Stimulated activated CD8-positive, alpha-beta memory T cell treated with anti-CD3 and anti-CD28 coated beads, Interleukin-4, amount 100 ng/mL, for 1 hour (primary cell): ENCODE data around the gene ITPKC.

Experiments
- DNase-seq, 2 donors: peaks; one replicate each; pipeline ENCODE4 v3.0.0-alpha.2; 2020; ENCODE audit warnings: low read depth in 2 of 2, low spot score in 1 of 2

The ITPKC gene

DNA sequence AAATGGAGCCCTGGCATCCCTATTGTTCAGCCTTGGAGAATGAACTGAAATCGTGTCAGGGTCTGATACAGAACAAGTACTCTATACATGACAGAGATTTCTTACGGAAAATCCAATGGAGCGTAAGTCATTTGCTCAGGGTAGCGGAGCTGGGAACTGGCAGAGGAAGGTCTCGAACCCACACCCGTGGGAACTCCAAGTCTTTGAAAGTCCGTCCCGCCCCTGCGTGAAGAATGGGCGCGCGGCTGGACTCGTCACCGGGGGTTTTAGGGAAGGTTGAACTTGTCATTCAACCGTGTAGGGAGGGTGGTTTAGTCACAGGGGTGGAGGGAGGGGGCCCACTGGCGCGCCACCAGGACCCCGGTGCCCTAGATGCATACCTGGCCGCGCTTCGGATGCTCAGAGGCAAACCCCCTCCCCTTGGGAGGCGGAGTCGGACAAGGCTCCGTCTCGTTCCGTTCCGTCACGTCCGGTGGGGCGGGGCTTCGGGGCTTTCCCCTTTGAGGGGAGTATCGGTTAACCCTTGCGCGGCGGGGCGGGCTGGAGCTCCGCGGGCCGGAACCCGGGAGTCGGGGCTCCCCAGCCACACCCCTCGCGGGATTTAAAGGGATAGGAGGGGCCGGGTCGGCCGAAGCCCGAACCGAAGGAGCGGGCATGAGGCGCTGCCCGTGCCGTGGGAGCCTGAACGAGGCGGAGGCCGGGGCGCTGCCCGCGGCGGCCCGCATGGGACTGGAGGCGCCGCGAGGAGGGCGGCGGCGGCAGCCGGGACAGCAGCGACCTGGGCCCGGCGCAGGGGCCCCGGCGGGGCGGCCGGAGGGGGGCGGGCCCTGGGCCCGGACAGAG lies at the start of gene ITPKC, which contains the start of gene COQ8B:
ITPKC (plus strand) TSS at position 631 of the 843 bp plus-strand sequence; CDS start at position 655, 24 bp downstream.
COQ8B (minus strand) TSS at position 405 of the 843 bp plus-strand sequence. CDS start 2,254 bp downstream, outside the sequence.
- DNase-seq, result peak; percentile 100

DNA sequence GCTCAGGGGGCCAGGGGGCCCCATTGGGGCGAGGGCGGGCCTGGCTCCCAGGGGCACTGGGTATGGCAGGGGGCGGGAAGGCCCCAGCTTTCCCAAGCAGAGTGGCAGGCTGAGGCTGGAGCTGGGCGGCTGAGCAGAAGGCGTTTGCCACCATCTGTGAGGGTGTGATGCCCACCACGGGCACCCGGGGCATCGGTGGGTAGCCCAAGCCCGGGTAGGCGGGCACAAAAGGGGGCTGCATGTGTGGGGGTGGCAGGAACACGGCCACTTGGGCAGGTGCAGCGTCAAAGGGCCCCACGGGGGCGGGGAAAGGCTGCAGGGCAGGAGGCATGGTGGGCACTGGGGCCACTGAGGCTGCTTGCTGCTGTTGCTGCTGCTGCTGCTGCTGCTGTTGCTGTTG lies 49.3 kb upstream of the ITPKC start:
- DNase-seq, result no peak

DNA sequence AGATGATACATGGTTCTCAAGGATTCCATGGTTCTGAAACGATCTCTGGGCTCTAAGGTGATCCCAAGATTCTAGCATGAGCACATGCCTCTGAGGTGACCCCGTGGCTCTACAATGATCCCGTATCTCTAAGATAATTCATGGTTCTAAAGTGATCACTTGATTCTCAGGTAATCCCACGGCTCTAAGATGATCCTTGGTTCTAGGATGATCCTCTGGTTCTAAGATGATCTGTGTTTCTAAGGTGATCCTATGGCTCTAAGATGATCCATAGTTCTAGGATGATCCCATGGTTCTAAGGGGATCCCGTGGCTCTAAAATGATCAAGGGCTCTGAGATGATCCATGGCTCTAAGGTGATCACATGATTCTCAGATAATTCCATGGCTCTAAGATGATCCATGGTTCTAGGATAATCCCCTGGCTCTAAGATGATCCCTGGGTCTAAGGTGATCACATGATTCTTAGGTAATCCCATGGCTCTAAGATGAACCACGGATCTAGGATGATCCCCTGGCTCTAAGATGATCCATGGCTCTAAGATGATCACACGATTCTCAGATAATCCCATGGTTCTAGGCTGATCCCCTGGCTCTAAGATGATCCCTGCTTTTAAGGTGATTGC lies 47.8 kb upstream of the ITPKC start:
- no peak for DNase-seq

DNA sequence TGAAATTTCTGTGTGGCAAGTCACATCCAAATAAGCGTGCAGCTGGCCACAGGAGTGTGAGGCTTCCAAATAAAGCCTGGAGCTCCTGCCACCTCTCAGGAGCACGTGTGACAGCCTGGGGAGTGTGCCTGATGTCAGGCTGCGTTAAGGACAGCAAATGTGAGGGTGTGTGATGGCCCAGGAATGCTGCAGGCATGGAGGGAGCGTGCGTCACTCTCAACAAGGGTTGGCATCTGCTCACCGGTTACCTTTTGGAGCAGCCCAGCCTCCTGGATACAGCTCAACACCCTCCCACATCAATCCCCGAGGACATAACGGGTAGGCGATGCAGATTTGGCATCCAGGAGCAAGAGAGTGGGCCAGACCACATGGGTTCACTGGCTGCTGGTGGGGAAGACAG lies 45.5 kb upstream of the ITPKC start:
- DNase-seq, result no peak

DNA sequence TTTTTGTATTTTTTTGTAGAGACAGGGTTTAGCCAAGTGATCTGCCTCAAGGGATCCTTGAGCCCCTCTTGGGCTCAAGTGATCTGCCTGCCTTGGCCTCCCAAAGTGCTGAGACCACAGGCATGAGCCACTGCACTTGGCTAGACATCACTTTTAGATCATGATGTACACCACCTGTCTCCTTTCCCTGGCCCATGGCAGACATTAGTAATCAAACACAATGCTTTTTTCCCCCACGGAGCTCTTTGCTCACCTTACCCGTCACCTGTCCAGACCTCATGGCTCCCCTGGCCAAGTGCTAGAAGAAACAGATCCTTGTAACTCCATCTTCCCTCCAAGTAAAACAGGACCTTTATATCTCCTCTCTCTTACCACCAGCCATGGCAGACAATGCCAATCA lies 44.9 kb upstream of the ITPKC start:
- no peak for DNase-seq

DNA sequence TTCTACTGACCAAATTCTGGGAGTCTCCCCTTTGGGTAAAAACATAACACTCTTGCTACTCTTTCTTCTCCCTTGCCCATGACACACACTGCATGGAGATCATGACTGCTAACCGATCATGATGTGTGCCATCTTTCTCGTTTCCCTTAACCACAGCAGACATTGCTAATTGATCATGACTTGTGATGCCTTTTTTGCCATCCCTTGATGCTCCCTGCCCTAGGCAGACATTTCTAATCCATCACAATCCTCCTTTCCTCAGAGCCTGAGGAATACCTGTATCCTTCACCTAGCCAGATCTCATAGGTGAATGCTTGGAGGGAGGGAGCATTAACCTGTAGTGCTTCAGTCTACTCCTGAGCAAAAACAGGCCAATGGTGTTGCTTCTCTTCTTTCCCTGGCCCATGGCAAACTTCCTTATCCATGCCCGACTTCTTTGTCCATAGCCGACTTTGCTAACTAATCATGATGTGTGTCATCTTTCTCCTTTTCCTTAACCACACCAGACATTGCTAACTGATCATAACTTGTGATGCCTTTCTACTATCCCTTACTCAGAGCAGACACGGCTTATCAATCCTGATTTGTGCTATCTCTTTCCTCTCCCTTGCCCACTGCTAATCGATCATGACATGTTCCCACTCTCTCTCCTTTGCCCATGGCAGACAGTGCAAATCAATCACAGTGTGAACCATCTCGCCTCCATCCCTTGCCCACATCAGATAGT lies 44.2 kb upstream of the ITPKC start:
- no peak for DNase-seq

DNA sequence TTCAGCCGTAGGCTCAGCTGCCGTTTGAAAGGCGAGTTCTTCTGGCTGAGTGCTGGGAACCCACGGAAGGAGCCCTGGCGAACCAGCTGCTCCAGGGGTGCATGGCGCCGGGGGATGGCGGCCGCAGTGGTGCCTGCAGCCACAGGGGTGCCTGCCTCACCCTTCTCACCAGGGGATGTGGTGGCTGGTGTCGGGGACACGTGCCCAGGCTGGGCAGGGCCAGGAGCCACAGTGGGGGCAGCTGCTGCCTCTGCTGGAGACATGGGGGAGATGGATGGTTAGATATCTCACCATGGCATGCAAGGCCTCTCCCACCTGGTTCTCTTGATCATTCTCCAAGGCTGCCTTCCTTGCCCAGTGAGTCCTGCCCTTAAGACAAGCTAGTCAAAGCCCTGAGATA lies 43.5 kb upstream of the ITPKC start:
- no peak for DNase-seq

DNA sequence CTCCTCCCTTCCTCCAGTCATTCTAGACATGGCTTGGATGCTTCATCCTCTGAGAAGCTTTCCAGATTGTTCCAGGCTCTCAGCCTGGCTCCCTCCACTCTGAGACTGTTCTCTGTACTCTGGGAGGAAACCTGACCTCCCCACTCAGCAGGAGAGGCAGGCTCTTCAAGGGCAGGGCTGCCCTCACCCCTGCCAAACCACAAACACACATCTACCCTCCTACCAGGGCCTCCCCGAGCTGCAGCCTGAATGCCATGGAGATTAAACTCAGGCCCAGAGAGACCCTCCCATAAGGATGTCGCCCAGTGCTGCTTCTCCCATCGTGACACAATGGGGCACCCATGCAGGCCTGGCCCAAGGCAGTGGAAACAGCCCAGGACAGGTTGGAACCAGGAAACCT lies 42.6 kb upstream of the ITPKC start:
- DNase-seq, result no peak

DNA sequence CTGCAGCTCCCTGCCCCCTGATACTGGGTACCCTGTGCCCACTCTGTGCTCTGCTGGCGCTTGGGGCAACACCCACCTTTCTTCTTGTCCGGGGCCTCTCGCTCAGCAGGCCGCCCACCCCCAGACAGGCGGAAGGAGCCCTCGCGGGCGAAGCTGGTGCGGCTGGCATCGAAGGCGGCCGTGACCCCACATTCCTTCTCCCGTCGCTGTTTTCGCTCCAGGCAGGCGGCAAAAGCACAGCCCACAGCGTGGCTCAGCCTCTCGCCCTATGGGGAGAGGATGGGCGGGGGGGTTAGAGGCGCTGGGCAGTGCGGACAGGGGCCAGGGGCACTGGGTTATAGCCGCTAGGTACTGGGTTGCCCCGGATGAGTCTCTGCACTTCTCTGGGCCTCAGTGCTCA lies 39.8 kb upstream of the ITPKC start:
- no peak for DNase-seq

DNA sequence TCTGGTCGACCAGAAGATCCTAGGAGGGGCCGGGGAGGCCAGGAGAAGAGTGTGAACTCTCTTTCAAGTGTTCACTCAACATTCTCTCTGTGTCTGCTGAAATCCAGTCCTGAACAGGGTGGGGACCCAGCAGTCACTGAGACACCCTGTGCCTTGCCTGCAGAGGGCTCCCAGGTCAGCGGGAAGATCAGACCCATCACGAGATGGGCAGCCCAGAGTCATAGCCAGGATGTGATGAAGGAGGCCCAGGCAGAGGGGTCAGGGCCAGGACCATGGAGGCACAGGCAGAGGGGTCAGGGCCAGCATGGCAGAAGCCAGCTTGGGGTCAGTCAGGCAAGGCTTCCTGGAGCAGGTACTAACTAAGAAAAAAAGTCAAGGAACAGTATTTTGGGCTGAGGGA lies 35.9 kb upstream of the ITPKC start:
- no peak for DNase-seq

DNA sequence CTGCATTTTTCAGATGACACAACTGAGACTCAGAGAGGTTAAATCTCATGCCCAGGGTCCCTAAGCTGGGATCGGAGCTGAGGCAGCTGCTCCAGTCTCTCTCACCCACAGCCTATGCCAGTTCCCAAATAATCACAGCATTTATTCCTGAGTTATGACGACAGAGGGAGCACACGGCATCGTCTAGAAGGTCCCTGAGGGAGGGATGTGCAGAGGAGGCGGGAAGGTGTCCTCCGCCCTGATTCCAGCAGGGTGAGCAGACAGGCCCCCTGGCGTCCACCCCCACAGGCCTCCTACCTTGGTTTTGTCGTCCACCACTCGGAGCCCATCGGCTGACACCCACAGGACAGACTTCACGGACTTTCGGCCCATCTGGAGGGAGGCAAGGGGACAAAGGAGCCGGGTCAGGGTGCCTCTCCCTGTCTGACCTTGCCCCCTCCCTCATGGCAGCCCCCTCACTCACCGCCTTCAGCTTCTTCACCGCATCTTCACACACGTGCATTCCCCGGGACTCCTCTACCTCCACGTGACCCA lies 34.4 kb upstream of the ITPKC start:
- DNase-seq, result no peak

DNA sequence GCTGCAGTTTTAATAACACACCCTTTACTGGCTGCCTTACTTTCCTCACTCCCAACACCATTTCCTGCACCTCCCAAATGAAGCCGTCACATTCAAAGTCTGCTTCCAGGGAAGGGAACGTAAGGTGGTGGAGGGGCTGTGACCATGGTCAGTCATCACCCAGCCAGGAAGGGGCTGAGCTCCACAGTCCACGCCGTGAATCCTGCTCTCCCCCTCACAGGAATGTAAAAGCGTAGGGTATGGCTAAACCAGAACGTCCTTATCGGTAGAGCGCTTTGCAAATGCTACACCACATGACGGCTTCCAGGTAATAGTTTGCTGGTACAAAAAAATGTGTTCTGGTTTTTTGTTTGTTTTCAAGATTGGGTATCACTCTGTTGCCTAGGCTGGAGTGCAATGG lies 33.5 kb upstream of the ITPKC start:
- no peak for DNase-seq

DNA sequence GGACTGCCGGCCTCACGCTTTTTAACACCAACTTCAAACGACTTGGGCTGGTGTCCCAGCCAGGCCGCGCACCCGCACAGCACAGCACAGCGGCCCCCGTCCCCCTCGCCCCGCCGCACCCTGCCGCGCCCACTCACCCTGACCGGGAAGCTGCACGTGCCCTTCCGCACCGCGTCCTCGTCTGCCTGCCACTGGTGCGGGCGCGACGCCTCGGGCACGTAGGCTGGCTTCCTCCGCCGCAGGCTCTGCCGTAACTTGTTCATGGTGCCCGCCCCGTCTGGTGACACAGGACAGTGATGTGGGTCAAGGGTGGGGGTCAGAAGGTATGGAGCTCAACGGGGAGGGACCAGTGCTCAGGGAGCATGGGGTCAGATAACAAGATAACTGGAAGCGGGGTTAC lies 32.6 kb upstream of the ITPKC start:
- DNase-seq, result no peak

DNA sequence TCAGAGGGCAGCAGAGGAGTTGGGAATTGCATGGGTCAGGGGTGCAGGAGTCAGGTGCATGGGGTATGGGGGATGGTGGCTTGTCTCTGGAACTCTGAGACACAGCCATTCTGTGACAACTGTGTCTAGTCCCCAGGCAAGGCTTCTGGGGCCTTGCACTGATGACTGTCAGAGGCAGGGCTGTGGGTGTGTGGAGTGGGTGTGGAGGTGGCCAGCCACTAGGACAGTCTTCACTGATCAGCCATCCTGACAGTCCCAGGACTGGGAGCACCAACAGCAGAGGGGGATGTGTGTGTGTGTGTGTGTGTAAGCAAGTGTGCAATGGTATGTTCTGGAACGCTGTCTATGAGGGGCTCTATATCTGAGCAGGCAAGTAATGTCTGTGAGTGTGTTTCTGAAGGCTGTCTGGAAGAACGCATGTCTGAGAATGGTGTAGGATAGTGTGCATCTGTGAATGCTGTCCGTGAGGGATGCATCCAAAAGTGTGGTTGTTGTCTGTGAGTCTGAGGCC lies 31.8 kb upstream of the ITPKC start:
- DNase-seq, result no peak

DNA sequence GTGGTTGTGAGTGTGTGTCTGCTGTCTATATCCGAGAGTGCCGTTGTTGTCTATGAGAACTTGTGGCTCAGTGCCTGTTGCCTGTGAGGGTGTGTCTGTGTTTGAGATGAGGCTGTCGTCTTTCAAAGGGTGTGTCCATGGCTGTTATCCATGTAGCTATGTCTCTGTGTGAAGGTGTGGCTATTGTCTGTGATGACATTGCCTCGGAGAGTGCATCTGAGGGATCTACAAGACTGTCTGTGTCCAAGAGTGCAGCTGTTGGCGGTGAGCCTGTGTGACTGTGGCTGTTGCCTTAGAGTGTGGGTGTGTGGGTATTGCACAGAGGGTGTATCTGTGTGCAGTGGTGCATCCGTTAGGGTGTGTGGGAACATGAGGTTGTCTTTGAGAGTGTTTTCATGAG lies 31.3 kb upstream of the ITPKC start:
- no peak for DNase-seq

DNA sequence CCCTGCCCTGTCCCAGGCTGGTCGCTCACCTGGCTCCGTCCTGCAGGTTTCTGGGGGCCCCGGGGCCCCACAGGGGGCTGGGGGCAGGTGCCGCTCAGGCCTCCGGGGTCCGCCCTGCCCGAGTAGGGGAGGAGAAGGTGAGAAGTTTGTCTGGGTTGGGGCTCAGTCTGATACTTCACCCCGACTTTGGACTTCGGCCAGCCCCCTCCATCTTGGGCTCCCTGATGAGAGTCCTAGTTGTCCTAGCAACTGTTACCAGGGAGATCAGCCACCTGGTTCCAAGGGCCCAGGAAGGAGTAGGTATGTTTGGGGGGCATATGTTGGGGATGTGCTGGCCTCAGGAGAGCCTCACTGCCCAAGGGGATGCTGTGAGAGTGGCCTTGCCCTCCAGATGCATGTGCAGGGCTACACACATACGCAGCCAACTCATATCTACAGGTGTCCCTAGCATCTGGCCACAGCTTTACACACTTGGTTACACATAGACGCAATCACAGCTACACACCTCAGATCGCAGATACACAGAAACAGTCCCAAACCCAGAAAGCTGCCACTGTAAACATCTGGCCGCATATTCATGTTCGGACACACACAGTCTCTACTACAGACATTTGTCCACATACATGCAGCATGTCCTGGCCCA lies 29.9 kb upstream of the ITPKC start:
- no peak for DNase-seq

DNA sequence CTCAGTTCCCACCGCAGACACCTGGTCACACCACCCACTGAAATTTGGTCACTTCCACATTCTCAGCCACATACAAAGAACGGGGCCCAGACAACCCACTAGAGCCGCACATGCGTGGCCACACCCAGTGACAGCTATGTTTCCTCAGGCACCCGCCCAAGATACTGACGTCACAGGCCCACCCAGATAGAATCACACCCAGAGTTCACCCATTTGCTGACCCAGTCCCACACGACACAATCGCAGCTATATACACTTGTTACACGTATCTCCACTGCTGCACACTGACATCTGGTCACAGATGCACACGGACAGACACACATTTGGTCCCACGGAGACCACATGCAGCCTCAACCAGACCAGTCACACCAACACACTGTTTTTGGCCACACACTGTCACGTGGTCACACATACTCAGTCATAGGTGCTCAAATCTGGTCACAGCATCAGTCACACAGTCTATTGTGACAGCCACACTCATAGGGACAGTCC lies 29.3 kb upstream of the ITPKC start:
- DNase-seq, result peak in 1 of 2 donors; percentile 15

DNA sequence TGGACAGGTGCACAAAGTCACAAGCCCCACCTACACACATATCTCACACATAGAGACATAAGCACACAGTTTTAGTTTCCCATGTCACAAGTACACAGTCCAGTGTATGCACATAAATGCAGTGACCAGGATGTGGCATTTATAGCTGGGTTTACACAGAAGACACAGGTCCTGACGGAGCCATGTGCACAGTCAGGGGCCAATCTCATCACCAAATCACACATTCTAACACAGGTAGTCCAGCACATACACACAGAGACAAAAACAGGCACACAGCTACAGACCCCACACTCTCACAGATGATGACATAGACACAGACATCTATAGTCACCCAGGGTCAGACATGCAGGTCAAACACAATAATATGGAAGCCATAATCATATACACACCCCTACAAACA lies 28.6 kb upstream of the ITPKC start:
- no peak for DNase-seq

DNA sequence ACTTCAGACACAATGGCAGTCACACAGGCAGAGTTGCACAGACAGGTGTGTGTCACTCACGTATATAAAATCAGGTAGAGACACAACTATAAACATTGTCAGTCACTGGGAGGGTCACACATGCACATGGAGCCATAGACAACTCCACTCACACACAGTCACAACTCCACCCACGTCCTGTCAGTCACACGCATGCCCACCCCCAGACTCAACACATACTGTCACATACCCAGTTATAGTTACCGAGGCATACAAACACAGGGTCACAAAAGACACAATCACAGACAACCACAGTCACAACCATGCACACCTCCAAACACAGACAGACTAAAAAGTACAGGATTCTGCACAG lies 27.9 kb upstream of the ITPKC start:
- no peak for DNase-seq

DNA sequence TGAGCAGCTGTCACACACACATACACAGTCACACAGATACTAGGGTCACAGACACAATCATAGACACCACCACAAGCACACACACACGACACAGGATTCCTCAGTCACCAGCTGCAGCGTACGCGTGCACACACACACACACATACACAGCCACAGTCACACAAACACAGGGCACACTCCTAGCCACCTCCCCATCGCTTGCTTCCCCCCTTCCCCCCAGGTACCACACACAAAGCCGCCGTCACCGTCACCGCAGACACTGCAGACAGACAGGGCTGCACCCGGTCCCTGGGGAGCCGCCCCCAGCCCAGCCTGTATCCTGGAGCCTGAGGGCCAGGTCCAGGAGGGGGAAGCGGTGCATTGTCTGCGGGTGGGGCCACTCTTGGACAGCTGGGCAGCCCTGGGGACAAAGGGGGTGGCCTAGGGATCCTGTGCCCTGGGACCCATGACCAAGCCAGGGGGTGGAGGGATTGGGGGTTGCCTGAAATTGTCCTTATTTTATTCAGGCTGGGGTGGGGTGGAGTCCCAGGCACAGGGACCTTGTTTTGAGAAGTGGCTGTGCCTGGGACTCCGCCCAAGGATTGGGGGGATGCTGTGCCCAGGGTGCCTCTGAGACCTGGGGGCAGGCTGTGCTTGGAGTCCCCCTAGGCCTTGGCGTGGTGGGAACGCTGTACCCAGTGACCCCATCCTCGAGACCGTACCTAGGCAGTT lies 27.4 kb upstream of the ITPKC start:
- no peak for DNase-seq
